Neutrophil (primary cell): ENCODE data around the gene NDUFA11.

ENCODE experiments used
- H3K27ac ChIP-seq: fragments of 200-600 bp; sonication (generic); 2 replicates; pipeline ENCODE4 v1.5.1; 2016; ENCODE audit warnings: mild to moderate bottlenecking, moderate library complexity
- H3K27me3 ChIP-seq: fragments of 200-600 bp; sonication (generic); 2 replicates; pipeline ENCODE4 v1.6.0; 2016; ENCODE audit warnings: mild to moderate bottlenecking
- H3K36me3 ChIP-seq: fragments of 200-600 bp; sonication (generic); 2 replicates; pipeline ENCODE4 v1.5.1; 2017
- H3K4me1 ChIP-seq, 2 experiments: fragments of 200-600 bp in 1 of 2; sonication (generic) in 1 of 2; 1 replicate in 1 of 2; 2 replicates in 1 of 2; pipeline versions ENCODE4 v1.5.1 to v1.6.1; 2013 to 2016; ENCODE audit warnings: low read depth in 1 of 2, low read length in 1 of 2, mild to moderate bottlenecking in 1 of 2, moderate library complexity in 1 of 2; ENCODE audit not compliant: control insufficient read depth in 1 of 2, insufficient read depth in 1 of 2
- H3K4me3 ChIP-seq, 2 experiments: fragments of 200-600 bp in 1 of 2; sonication (generic) in 1 of 2; 1 replicate in 1 of 2; 2 replicates in 1 of 2; pipeline ENCODE4 v1.5.1; 2013 to 2016; ENCODE audit warnings: low read depth in 1 of 2, low read length in 1 of 2, mild to moderate bottlenecking in 1 of 2, moderate library complexity in 1 of 2
- H3K9me3 ChIP-seq: fragments of 200-600 bp; sonication (generic); 2 replicates; pipeline ENCODE4 v1.5.1; 2016
- CTCF ChIP-seq: fragments of 200-600 bp; sonication (generic); IDR thresholded peaks from 2 replicates; pipeline ENCODE4 v1.5.1; 2016; ENCODE audit warnings: antibody characterized with exemption

NDUFA11 gene

GRCh38 chr19:5897189-5897969 is 6.2 kb downstream of the NDUFA11 start:
- Histone ChIP-seq H3K4me1 (no peaks in the 10 kb centered on the region), H3K27me3 (peaks cover 6% of the 10 kb centered on the region), H3K27ac (no peak overlapping the region), H3K4me3 (no peak overlapping the region), H3K36me3 (peaks cover 37% of the 10 kb centered on the region), H3K9me3 (no peaks in the 10 kb centered on the region)
- no peak for TF ChIP-seq CTCF

- no peak overlapping the region for H3K27ac ChIP-seq
- H3K36me3 ChIP-seq = peaks cover 37% of the 10 kb centered on the region
- no peaks in the 10 kb centered on the region for H3K9me3 ChIP-seq
- TF ChIP-seq CTCF = no peak
- peaks cover 15% of the 10 kb centered on the region for H3K27me3 ChIP-seq
- H3K4me1 ChIP-seq = no peaks in the 10 kb centered on the region
- no peak overlapping the region for H3K4me3 ChIP-seq
These were observed 7.1 kb downstream of the NDUFA11 start for GRCh38 chr19:5896365-5897076.

- H3K27me3 ChIP-seq = peaks cover 21% of the 10 kb centered on the region
- peaks cover 37% of the 10 kb centered on the region for H3K36me3 ChIP-seq
- TF ChIP-seq CTCF = no peak
- no peak overlapping the region for H3K4me3 ChIP-seq
- H3K4me1 ChIP-seq = no peaks in the 10 kb centered on the region
- no peak overlapping the region for H3K27ac ChIP-seq
- H3K9me3 ChIP-seq = no peaks in the 10 kb centered on the region
These were observed 7.7 kb downstream of the NDUFA11 start for GRCh38 chr19:5895890-5896289.

- no peak overlapping the region for H3K4me3 ChIP-seq
- no peak for TF ChIP-seq CTCF
- no peaks in the 10 kb centered on the region for H3K4me1 ChIP-seq
- no peaks in the 10 kb centered on the region for H3K9me3 ChIP-seq
- no peak overlapping the region for H3K27ac ChIP-seq
- peaks cover 37% of the 10 kb centered on the region for H3K36me3 ChIP-seq
- H3K27me3 ChIP-seq = peaks cover 26% of the 10 kb centered on the region
These were observed 8.2 kb downstream of the NDUFA11 start for GRCh38 chr19:5895409-5895808.

- no peaks in the 10 kb centered on the region for H3K4me1 ChIP-seq
- H3K27me3 ChIP-seq = peaks cover 31% of the 10 kb centered on the region
- peaks cover 34% of the 10 kb centered on the region for H3K36me3 ChIP-seq
- no peak overlapping the region for H3K4me3 ChIP-seq
- no peak for TF ChIP-seq CTCF
- H3K27ac ChIP-seq = no peak overlapping the region
- H3K9me3 ChIP-seq = no peaks in the 10 kb centered on the region
These were observed 8.8 kb downstream of the NDUFA11 start for GRCh38 chr19:5894704-5895349.
